Measurements from ENCODE around the gene BCCIP.

Gene BCCIP

GRCh38 chr10:125857185-125857760 is 33.9 kb downstream of the BCCIP start:
- Histone ChIP-seq H3K79me1 (replicated peaks; ENCODE audit: low read length, poor library complexity, severe bottlenecking) (peaks cover 3% of the 10 kb centered on the region), H2AK5ac (ENCODE audit: low read length, severe bottlenecking) (no peak overlapping the region), H2BK15ac (ENCODE audit: low read depth, poor library complexity, severe bottlenecking) (no peak overlapping the region), H2AFZ (ENCODE audit: low read depth, low read length) (no peak overlapping the region), H3K4me3 (ENCODE audit: insufficient read depth in 1 of 2, low read depth in 1 of 2, low read length in 2 of 2) (no peak overlapping the region), H3K4me1 (ENCODE audit: control insufficient read depth, insufficient read depth, low read depth, low read length) (no peaks in the 10 kb centered on the region), H3K27ac (ENCODE audit: low read length, poor library complexity, severe bottlenecking) (no peak overlapping the region), H3K4me2 (ENCODE audit: low read length, poor library complexity, severe bottlenecking) (no peak overlapping the region), H3K14ac (ENCODE audit: low read length in 2 of 2) (no peak overlapping the region), H3K4ac (ENCODE audit: low read depth in 1 of 2, low read length in 2 of 2) (no peak overlapping the region), H2BK5ac (ENCODE audit: low read depth, low read length, poor library complexity, severe bottlenecking) (no peak overlapping the region), H3K23ac (ENCODE audit: low read length in 2 of 2) (no peak overlapping the region), H4K91ac (ENCODE audit: low read length) (no peak overlapping the region), H3K36me3 (ENCODE audit: control insufficient read depth in 1 of 2, insufficient read depth in 2 of 2, low read depth in 1 of 2, low read length in 2 of 2) (peaks cover 9 to 60% of the 10 kb centered on the region in 2 experiments), H2BK120ac (ENCODE audit: low read depth, low read length) (no peak overlapping the region), H3K18ac (ENCODE audit: low read depth in 1 of 2, low read length in 2 of 2) (no peak overlapping the region), H4K8ac (ENCODE audit: low read length) (no peak overlapping the region), H2BK12ac (ENCODE audit: low read length in 2 of 2) (no peak overlapping the region), H3K9me3 (ENCODE audit: control insufficient read depth, low read length) (no peaks in the 10 kb centered on the region), H3K9ac (ENCODE audit: low read length) (no peak overlapping the region), H3K27me3 (ENCODE audit: control insufficient read depth in 1 of 2, insufficient read depth in 1 of 2, low read length in 2 of 2) (no peaks in the 10 kb centered on the region)
- WGBS: 92% methylated on average over 2 of the region's 2 CpGs
- DNase-seq: no peak

- no peak overlapping the region for H2BK120ac ChIP-seq (ENCODE audit: low read depth, low read length)
- no peak overlapping the region for H2BK15ac ChIP-seq (ENCODE audit: low read depth, poor library complexity, severe bottlenecking)
- no peak for DNase-seq
- H4K91ac ChIP-seq (ENCODE audit: low read length): no peak overlapping the region
- H2BK5ac ChIP-seq (ENCODE audit: low read depth, low read length, poor library complexity, severe bottlenecking): no peak overlapping the region
- H3K4ac ChIP-seq (ENCODE audit: low read depth in 1 of 2, low read length in 2 of 2): no peak overlapping the region
- H2AFZ ChIP-seq (ENCODE audit: low read depth, low read length): no peak overlapping the region
- 100% methylated on average over 3 of the region's 4 CpGs for WGBS
- no peak overlapping the region for H2AK5ac ChIP-seq (ENCODE audit: low read length, severe bottlenecking)
- no peaks in the 10 kb centered on the region for H3K4me1 ChIP-seq (ENCODE audit: control insufficient read depth, insufficient read depth, low read depth, low read length)
- no peak overlapping the region for H4K8ac ChIP-seq (ENCODE audit: low read length)
- H3K23ac ChIP-seq (ENCODE audit: low read length in 2 of 2): peak overlapping the region in 1 of 2 experiments; percentile 83
- H3K27me3 ChIP-seq (ENCODE audit: control insufficient read depth in 1 of 2, insufficient read depth in 1 of 2, low read length in 2 of 2): no peaks in the 10 kb centered on the region
- no peaks in the 10 kb centered on the region for H3K9me3 ChIP-seq (ENCODE audit: control insufficient read depth, low read length)
- H3K4me2 ChIP-seq (ENCODE audit: low read length, poor library complexity, severe bottlenecking): no peak overlapping the region
- H3K4me3 ChIP-seq (ENCODE audit: insufficient read depth in 1 of 2, low read depth in 1 of 2, low read length in 2 of 2): no peak overlapping the region
- peaks cover 7 to 53% of the 10 kb centered on the region in 2 experiments for H3K36me3 ChIP-seq (ENCODE audit: control insufficient read depth in 1 of 2, insufficient read depth in 2 of 2, low read depth in 1 of 2, low read length in 2 of 2)
- no peak overlapping the region for H3K14ac ChIP-seq (ENCODE audit: low read length in 2 of 2)
- peaks cover 3% of the 10 kb centered on the region for H3K79me1 ChIP-seq (replicated peaks; ENCODE audit: low read length, poor library complexity, severe bottlenecking)
- H3K18ac ChIP-seq (ENCODE audit: low read depth in 1 of 2, low read length in 2 of 2): peak overlapping the region in 1 of 2 experiments; percentile 48
- no peak overlapping the region for H3K9ac ChIP-seq (ENCODE audit: low read length)
- H3K27ac ChIP-seq (ENCODE audit: low read length, poor library complexity, severe bottlenecking): no peak overlapping the region
- H2BK12ac ChIP-seq (ENCODE audit: low read length in 2 of 2): no peak overlapping the region
These were observed 35.9 kb downstream of the BCCIP start for GRCh38 chr10:125859128-125859817.

GRCh38 chr10:125865120-125865519 is 41.8 kb downstream of the BCCIP start:
- H4K8ac ChIP-seq (ENCODE audit: low read length): no peak overlapping the region
- H2BK15ac ChIP-seq (ENCODE audit: low read depth, poor library complexity, severe bottlenecking): no peak overlapping the region
- H3K27me3 ChIP-seq (ENCODE audit: control insufficient read depth in 1 of 2, insufficient read depth in 1 of 2, low read length in 2 of 2): no peaks in the 10 kb centered on the region
- no peak overlapping the region for H2AFZ ChIP-seq (ENCODE audit: low read depth, low read length)
- DNase-seq: no peak
- H4K91ac ChIP-seq (ENCODE audit: low read length): no peak overlapping the region
- peaks cover 4% of the 10 kb centered on the region for H3K79me1 ChIP-seq (replicated peaks; ENCODE audit: low read length, poor library complexity, severe bottlenecking)
- H3K4me1 ChIP-seq (ENCODE audit: control insufficient read depth, insufficient read depth, low read depth, low read length): no peaks in the 10 kb centered on the region
- H3K9me3 ChIP-seq (ENCODE audit: control insufficient read depth, low read length): no peaks in the 10 kb centered on the region
- no peak overlapping the region for H3K4me2 ChIP-seq (ENCODE audit: low read length, poor library complexity, severe bottlenecking)
- H3K18ac ChIP-seq (ENCODE audit: low read depth in 1 of 2, low read length in 2 of 2): no peak overlapping the region
- H3K27ac ChIP-seq (ENCODE audit: low read length, poor library complexity, severe bottlenecking): no peak overlapping the region
- no peak overlapping the region for H3K4ac ChIP-seq (ENCODE audit: low read depth in 1 of 2, low read length in 2 of 2)
- no peak overlapping the region for H3K4me3 ChIP-seq (ENCODE audit: insufficient read depth in 1 of 2, low read depth in 1 of 2, low read length in 2 of 2)
- no peak overlapping the region for H2BK12ac ChIP-seq (ENCODE audit: low read length in 2 of 2)
- no peak overlapping the region for H3K23ac ChIP-seq (ENCODE audit: low read length in 2 of 2)
- H3K36me3 ChIP-seq (ENCODE audit: control insufficient read depth in 1 of 2, insufficient read depth in 2 of 2, low read depth in 1 of 2, low read length in 2 of 2): peaks cover 16 to 43% of the 10 kb centered on the region in 2 experiments
- no peak overlapping the region for H2AK5ac ChIP-seq (ENCODE audit: low read length, severe bottlenecking)
- H2BK5ac ChIP-seq (ENCODE audit: low read depth, low read length, poor library complexity, severe bottlenecking): no peak overlapping the region
- H3K9ac ChIP-seq (ENCODE audit: low read length): no peak overlapping the region
- no peak overlapping the region for H3K14ac ChIP-seq (ENCODE audit: low read length in 2 of 2)
- 95% methylated on average over 2 of the region's 3 CpGs for WGBS
- no peak overlapping the region for H2BK120ac ChIP-seq (ENCODE audit: low read depth, low read length)

- H3K14ac ChIP-seq (ENCODE audit: low read length in 2 of 2): peak overlapping the region in 1 of 2 experiments; percentile 48
- H3K18ac ChIP-seq (ENCODE audit: low read depth in 1 of 2, low read length in 2 of 2): no peak overlapping the region
- no peak overlapping the region for H3K23ac ChIP-seq (ENCODE audit: low read length in 2 of 2)
- H2BK5ac ChIP-seq (ENCODE audit: low read depth, low read length, poor library complexity, severe bottlenecking): no peak overlapping the region
- no peaks in the 10 kb centered on the region for H3K9me3 ChIP-seq (ENCODE audit: control insufficient read depth, low read length)
- no peak overlapping the region for H3K9ac ChIP-seq (ENCODE audit: low read length)
- H4K8ac ChIP-seq (ENCODE audit: low read length): no peak overlapping the region
- H3K27ac ChIP-seq (ENCODE audit: low read length, poor library complexity, severe bottlenecking): no peak overlapping the region
- H2BK12ac ChIP-seq (ENCODE audit: low read length in 2 of 2): no peak overlapping the region
- H2BK15ac ChIP-seq (ENCODE audit: low read depth, poor library complexity, severe bottlenecking): no peak overlapping the region
- H3K79me1 ChIP-seq (replicated peaks; ENCODE audit: low read length, poor library complexity, severe bottlenecking): peaks cover 5% of the 10 kb centered on the region
- no peak overlapping the region for H4K91ac ChIP-seq (ENCODE audit: low read length)
- no peak overlapping the region for H3K4ac ChIP-seq (ENCODE audit: low read depth in 1 of 2, low read length in 2 of 2)
- 99% methylated on average over 7 of the region's 7 CpGs for WGBS
- DNase-seq: no peak
- H2AK5ac ChIP-seq (ENCODE audit: low read length, severe bottlenecking): no peak overlapping the region
- no peak overlapping the region for H2BK120ac ChIP-seq (ENCODE audit: low read depth, low read length)
- H3K36me3 ChIP-seq (ENCODE audit: control insufficient read depth in 1 of 2, insufficient read depth in 2 of 2, low read depth in 1 of 2, low read length in 2 of 2): peaks cover 16 to 40% of the 10 kb centered on the region in 2 experiments
- H2AFZ ChIP-seq (ENCODE audit: low read depth, low read length): no peak overlapping the region
- no peak overlapping the region for H3K4me3 ChIP-seq (ENCODE audit: insufficient read depth in 1 of 2, low read depth in 1 of 2, low read length in 2 of 2)
- H3K4me2 ChIP-seq (ENCODE audit: low read length, poor library complexity, severe bottlenecking): no peak overlapping the region
- H3K4me1 ChIP-seq (ENCODE audit: control insufficient read depth, insufficient read depth, low read depth, low read length): no peaks in the 10 kb centered on the region
- H3K27me3 ChIP-seq (ENCODE audit: control insufficient read depth in 1 of 2, insufficient read depth in 1 of 2, low read length in 2 of 2): no peaks in the 10 kb centered on the region
These were observed 43.2 kb downstream of the BCCIP start for GRCh38 chr10:125866421-125867029.

Data from mesenchymal stem cell (in vitro differentiated cells and primary cell).